Measurements from ENCODE around the gene NECTIN1. TPM values are rescaled to one million over a fixed set of nuclear protein-coding genes. Genes with fewer than 3 reads are reported as not detected.
"Not testable (repeated sequence)": the region's sequence is repeated elsewhere in the genome, so short reads cannot be mapped to it uniquely, and the experiment has no call there.

Gene NECTIN1
- total and polyA plus RNA-seq, 5 donors from 2014 or later = 0.18 to 2.3 TPM; not detected in 3

GRCh38 chr11:119602745-119603373 lies 126.1 kb downstream of the NECTIN1 start:
- Histone ChIP-seq H3K27ac (ENCODE audit: insufficient read depth, low read length, poor library complexity, severe bottlenecking) (no peak overlapping the region), H3K27me3 (ENCODE audit: control insufficient read depth, insufficient read depth, low read length) (no peaks in the 10 kb centered on the region), H3K36me3 (ENCODE audit: control insufficient read depth, insufficient read depth, low read length) (no peaks in the 10 kb centered on the region), H3K9me3 (ENCODE audit: control insufficient read depth in 2 of 2, low read length in 2 of 2) (no peaks in the 10 kb centered on the region), H3K4me3 (ENCODE audit: low read depth, low read length) (no peak overlapping the region), H3K4me1 (ENCODE audit: control insufficient read depth, insufficient read depth, low read length, poor library complexity, severe bottlenecking) (no peaks in the 10 kb centered on the region)
- Mint-ChIP-seq H3K9me3 (no peaks in the 10 kb centered on the region), H3K4me1 (peaks cover 0 to 5% (median 0%) of the 10 kb centered on the region in 4 donors), H3K4me3 (no peak overlapping the region), H3K27ac (no peak overlapping the region), H3K27me3 (peaks cover 7% of the 10 kb centered on the region), H3K36me3 (no peaks in the 10 kb centered on the region)
- ATAC-seq (ENCODE audit: low read depth in 2 of 2) = no peak
- DNase-seq = no peak

DNA sequence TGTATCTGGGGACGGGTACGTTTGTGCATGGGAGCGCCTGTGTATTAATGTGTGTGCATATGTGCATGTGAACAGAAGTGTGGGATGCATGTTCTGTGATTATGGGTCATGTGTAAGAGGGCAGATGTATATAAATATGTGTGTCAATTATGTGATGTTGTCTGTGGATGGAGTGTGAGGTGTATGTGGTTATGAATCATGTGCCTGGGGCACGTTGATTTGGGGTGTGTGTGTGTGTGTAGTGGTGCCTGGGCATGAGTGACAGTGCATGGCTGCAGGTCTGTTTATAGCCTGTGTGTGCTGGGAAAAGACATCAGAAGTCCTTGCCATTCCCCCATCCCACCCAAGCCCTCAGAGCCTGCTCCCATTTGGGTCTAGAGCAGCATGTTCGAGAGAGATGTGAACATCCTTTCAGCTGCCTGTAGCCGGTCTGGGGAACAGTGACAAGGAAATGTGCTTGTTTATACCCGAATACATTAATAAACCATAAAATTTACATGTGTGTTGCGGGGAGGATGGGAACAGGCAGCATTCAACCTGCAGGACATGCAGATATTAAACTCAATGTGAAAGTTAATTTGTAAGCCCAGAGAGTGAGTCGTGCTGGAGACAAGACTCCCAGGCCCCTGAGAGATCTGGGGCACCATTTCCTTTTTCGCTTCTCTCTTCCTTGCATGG lies 129.0 kb downstream of the NECTIN1 start:
- no peak overlapping the region for H3K27ac Mint-ChIP-seq
- Histone ChIP-seq H3K36me3 (ENCODE audit: control insufficient read depth, insufficient read depth, low read length) (no peaks in the 10 kb centered on the region), H3K9me3 (ENCODE audit: control insufficient read depth in 2 of 2, low read length in 2 of 2) (no peaks in the 10 kb centered on the region), H3K27me3 (ENCODE audit: control insufficient read depth, insufficient read depth, low read length) (no peaks in the 10 kb centered on the region), H3K4me1 (ENCODE audit: control insufficient read depth, insufficient read depth, low read length, poor library complexity, severe bottlenecking) (no peaks in the 10 kb centered on the region), H3K27ac (ENCODE audit: insufficient read depth, low read length, poor library complexity, severe bottlenecking) (no peak overlapping the region), H3K4me3 (ENCODE audit: low read depth, low read length) (no peak overlapping the region)
- H3K36me3 Mint-ChIP-seq = no peaks in the 10 kb centered on the region
- H3K9me3 Mint-ChIP-seq = no peaks in the 10 kb centered on the region
- no peak overlapping the region for H3K4me3 Mint-ChIP-seq
- peaks cover 19% of the 10 kb centered on the region for H3K27me3 Mint-ChIP-seq
- DNase-seq (no peak), ATAC-seq (ENCODE audit: low read depth in 2 of 2) (no peak)
- H3K4me1 Mint-ChIP-seq = peaks cover 0 to 5% (median 0%) of the 10 kb centered on the region in 4 donors

- not testable (repeated sequence) for H3K27me3 ChIP-seq (ENCODE audit: control insufficient read depth, insufficient read depth, low read length); H3K4me1 ChIP-seq (ENCODE audit: control insufficient read depth, insufficient read depth, low read length, poor library complexity, severe bottlenecking); H3K4me3 Mint-ChIP-seq; H3K4me3 ChIP-seq (ENCODE audit: low read depth, low read length); H3K36me3 Mint-ChIP-seq; H3K9me3 ChIP-seq (ENCODE audit: control insufficient read depth in 2 of 2, low read length in 2 of 2); DNase-seq; H3K4me1 Mint-ChIP-seq; H3K9me3 Mint-ChIP-seq; H3K27ac Mint-ChIP-seq; ATAC-seq (ENCODE audit: low read depth in 2 of 2); H3K36me3 ChIP-seq (ENCODE audit: control insufficient read depth, insufficient read depth, low read length); H3K27ac ChIP-seq (ENCODE audit: insufficient read depth, low read length, poor library complexity, severe bottlenecking)
- peaks cover 20% of the 10 kb centered on the region for H3K27me3 Mint-ChIP-seq
These were observed 133.1 kb downstream of the NECTIN1 start for GRCh38 chr11:119595941-119596340.

GRCh38 chr11:119594639-119595249 lies 134.3 kb downstream of the NECTIN1 start:
- Histone ChIP-seq H3K9me3 (ENCODE audit: control insufficient read depth in 2 of 2, low read length in 2 of 2) (no peaks in the 10 kb centered on the region), H3K27me3 (ENCODE audit: control insufficient read depth, insufficient read depth, low read length) (no peaks in the 10 kb centered on the region), H3K4me1 (ENCODE audit: control insufficient read depth, insufficient read depth, low read length, poor library complexity, severe bottlenecking) (no peaks in the 10 kb centered on the region), H3K4me3 (ENCODE audit: low read depth, low read length) (no peak overlapping the region), H3K27ac (ENCODE audit: insufficient read depth, low read length, poor library complexity, severe bottlenecking) (no peak overlapping the region), H3K36me3 (ENCODE audit: control insufficient read depth, insufficient read depth, low read length) (no peaks in the 10 kb centered on the region)
- no peak overlapping the region for H3K4me3 Mint-ChIP-seq
- peaks cover 20% of the 10 kb centered on the region for H3K27me3 Mint-ChIP-seq
- H3K36me3 Mint-ChIP-seq = no peaks in the 10 kb centered on the region
- no peak overlapping the region for H3K27ac Mint-ChIP-seq
- DNase-seq = no peak
- H3K4me1 Mint-ChIP-seq = no peaks in the 10 kb centered on the region
- no peak for ATAC-seq (ENCODE audit: low read depth in 2 of 2)
- peaks cover 0 to 2% (median 0%) of the 10 kb centered on the region in 7 donors for H3K9me3 Mint-ChIP-seq

DNA sequence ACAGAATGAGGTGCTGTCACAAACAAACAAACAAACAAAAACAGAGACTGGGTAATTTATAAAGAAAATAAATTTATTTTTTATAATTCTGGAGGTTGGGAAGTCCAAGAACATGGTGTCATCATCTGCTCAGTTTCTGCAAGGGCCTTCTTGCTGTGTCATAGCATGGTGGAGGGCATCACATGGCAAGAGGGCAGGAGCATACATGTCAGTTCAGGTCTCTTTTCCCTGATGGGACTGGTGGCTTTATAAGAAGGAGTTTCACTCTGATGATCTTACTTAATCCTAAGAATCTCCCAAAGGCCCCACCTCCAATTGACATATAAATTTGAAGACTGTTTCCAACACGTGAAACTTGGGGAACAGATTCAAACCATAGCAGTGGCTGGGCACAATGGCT lies 135.7 kb downstream of the NECTIN1 start:
- Mint-ChIP-seq H3K4me1 (no peaks in the 10 kb centered on the region), H3K36me3 (no peaks in the 10 kb centered on the region), H3K9me3 (peaks cover 0 to 2% (median 0%) of the 10 kb centered on the region in 7 donors), H3K4me3 (no peak overlapping the region), H3K27me3 (peaks cover 20% of the 10 kb centered on the region), H3K27ac (no peak overlapping the region)
- Histone ChIP-seq H3K36me3 (ENCODE audit: control insufficient read depth, insufficient read depth, low read length) (no peaks in the 10 kb centered on the region), H3K9me3 (ENCODE audit: control insufficient read depth in 2 of 2, low read length in 2 of 2) (no peaks in the 10 kb centered on the region), H3K4me1 (ENCODE audit: control insufficient read depth, insufficient read depth, low read length, poor library complexity, severe bottlenecking) (no peaks in the 10 kb centered on the region), H3K27me3 (ENCODE audit: control insufficient read depth, insufficient read depth, low read length) (peaks cover 3% of the 10 kb centered on the region), H3K4me3 (ENCODE audit: low read depth, low read length) (no peak overlapping the region), H3K27ac (ENCODE audit: insufficient read depth, low read length, poor library complexity, severe bottlenecking) (no peak overlapping the region)
- ATAC-seq (ENCODE audit: low read depth in 2 of 2) (no peak), DNase-seq (no peak)

DNA sequence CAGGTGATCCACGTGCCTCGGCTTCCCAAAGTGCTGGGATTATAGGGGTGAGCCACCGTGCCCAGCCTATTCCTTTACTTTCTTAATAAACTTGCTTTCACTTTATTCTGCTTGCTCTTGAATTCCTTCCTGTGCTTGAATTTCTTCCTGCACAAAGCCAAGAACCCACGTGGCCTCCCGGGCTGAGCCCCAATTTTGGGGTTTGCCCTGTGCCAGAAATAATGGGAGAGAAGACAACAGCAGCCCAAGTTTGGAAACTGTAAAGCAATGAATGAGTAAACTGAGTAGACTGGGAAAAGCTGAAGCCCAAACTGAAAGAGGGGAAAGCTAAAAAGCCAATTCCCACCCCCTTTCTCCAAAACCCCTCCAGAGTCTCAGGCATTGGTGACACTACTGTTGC lies 136.4 kb downstream of the NECTIN1 start:
- H3K4me1 ChIP-seq (ENCODE audit: control insufficient read depth, insufficient read depth, low read length, poor library complexity, severe bottlenecking) = no peaks in the 10 kb centered on the region
- Mint-ChIP-seq H3K36me3 (no peaks in the 10 kb centered on the region), H3K27ac (no peak overlapping the region), H3K27me3 (peaks cover 23% of the 10 kb centered on the region), H3K4me1 (no peaks in the 10 kb centered on the region), H3K9me3 (peaks cover 0 to 2% (median 0%) of the 10 kb centered on the region in 7 donors), H3K4me3 (no peak overlapping the region)
- H3K27me3 ChIP-seq (ENCODE audit: control insufficient read depth, insufficient read depth, low read length) = peaks cover 3% of the 10 kb centered on the region
- no peak overlapping the region for H3K4me3 ChIP-seq (ENCODE audit: low read depth, low read length)
- DNase-seq = no peak
- no peak overlapping the region for H3K27ac ChIP-seq (ENCODE audit: insufficient read depth, low read length, poor library complexity, severe bottlenecking)
- no peaks in the 10 kb centered on the region for H3K36me3 ChIP-seq (ENCODE audit: control insufficient read depth, insufficient read depth, low read length)
- ATAC-seq (ENCODE audit: low read depth in 2 of 2) = no peak
- H3K9me3 ChIP-seq (ENCODE audit: control insufficient read depth in 2 of 2, low read length in 2 of 2) = no peaks in the 10 kb centered on the region

GRCh38 chr11:119591836-119592310 lies 137.1 kb downstream of the NECTIN1 start:
- no peak for ATAC-seq (ENCODE audit: low read depth in 2 of 2)
- no peak overlapping the region for H3K27ac Mint-ChIP-seq

More at GRCh38 chr11:119591836-119592310, 137.1 kb downstream of the NECTIN1 start:
- H3K36me3 Mint-ChIP-seq = no peaks in the 10 kb centered on the region
- no peak overlapping the region for H3K4me3 ChIP-seq (ENCODE audit: low read depth, low read length)
- peaks cover 18% of the 10 kb centered on the region for H3K27me3 Mint-ChIP-seq
- no peaks in the 10 kb centered on the region for H3K4me1 ChIP-seq (ENCODE audit: control insufficient read depth, insufficient read depth, low read length, poor library complexity, severe bottlenecking)
- H3K9me3 ChIP-seq (ENCODE audit: control insufficient read depth in 2 of 2, low read length in 2 of 2) = no peaks in the 10 kb centered on the region
- H3K27me3 ChIP-seq (ENCODE audit: control insufficient read depth, insufficient read depth, low read length) = peaks cover 3% of the 10 kb centered on the region
- H3K9me3 Mint-ChIP-seq = peaks cover 0 to 2% (median 0%) of the 10 kb centered on the region in 7 donors
- H3K4me1 Mint-ChIP-seq = no peaks in the 10 kb centered on the region
- no peak for DNase-seq
- H3K27ac ChIP-seq (ENCODE audit: insufficient read depth, low read length, poor library complexity, severe bottlenecking) = no peak overlapping the region
- H3K36me3 ChIP-seq (ENCODE audit: control insufficient read depth, insufficient read depth, low read length) = no peaks in the 10 kb centered on the region
- no peak overlapping the region for H3K4me3 Mint-ChIP-seq

All from CD4-positive, CD25-positive, alpha-beta regulatory T cell (primary cell).